WI38 (cell line): Measurements from ENCODE around the gene NFIA.

ENCODE experiments used
- H3K4me3 ChIP-seq: 2 replicates; pipeline ENCODE4 v1.5.1; 2011; ENCODE audit warnings: low read depth, mild to moderate bottlenecking, control low read depth, low read length
- CTCF ChIP-seq: IDR thresholded peaks from 2 replicates; pipeline ENCODE4 v1.5.1; 2012; ENCODE audit warnings: low read depth, mild to moderate bottlenecking, control low read depth, low read length

Gene NFIA

DNA sequence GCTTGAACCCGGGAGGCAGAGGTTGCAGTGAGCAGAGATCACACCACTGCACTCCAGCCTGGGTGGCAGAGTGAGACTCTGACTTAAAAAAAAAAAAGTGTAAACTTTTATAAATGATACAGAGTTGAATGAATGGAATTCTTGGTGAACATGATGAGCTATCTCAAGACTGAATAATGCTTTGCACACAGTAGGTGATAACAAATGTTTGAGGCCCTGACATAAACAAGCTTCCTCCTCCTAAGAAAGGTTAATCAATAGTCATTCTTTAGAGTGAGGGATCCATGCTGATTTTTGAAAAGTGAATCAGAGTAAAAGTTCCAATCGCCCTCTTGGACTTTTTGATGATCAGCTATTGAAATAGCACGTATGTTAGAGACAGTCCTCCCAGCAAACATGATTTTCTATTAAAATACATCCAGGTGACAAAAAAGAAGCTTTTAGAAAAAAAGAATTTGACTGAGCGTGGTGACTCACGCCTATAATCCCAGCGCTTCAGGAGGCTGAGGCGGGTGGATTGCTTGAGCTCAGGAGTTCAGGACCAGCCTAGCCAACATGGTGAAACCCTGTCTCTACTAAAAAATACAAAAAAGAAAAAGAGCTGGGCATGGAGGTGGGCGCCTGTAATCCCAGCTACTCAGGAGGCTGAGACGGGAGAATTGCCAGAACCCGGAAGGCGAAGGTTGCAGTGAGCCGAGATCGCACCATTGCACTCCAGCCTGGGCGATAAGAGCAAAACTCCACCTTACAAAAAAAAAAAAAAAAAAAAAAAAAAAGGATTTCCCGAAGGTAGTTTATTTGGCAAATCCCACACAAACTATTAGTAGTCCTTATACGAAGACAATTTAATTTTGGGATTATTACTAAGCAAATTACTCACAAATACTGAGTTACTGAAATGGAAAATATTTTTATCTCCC, 181.8 kb downstream of the NFIA start:
- TF ChIP-seq CTCF: no peak
- no peak overlapping the region for H3K4me3 ChIP-seq

GRCh38 chr1:61264825-61265242, 182.5 kb downstream of the NFIA start:
- no peak overlapping the region for H3K4me3 ChIP-seq
- no peak for TF ChIP-seq CTCF

GRCh38 chr1:61265665-61266064, 183.3 kb downstream of the NFIA start:
- no peak overlapping the region for H3K4me3 ChIP-seq
- no peak for TF ChIP-seq CTCF

DNA sequence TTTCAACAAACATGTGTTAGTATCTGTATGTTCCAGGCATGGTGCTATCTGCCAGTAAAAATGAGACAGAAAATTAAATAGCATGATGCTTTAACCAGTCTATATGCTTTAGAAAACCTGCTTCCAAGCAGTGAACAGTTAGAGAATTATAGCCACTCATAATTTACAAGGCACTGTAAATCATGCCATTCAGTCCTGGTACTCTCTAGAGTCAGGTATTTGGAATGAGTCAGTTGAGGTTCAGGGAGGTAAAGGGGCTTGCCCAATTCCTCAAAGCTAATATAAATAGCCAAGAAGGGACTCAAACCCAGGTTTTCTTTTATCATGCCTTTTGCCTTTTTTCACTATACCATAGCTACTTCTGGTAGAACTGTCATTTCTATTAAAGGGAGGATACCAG, 184.4 kb downstream of the NFIA start:
- no peak overlapping the region for H3K4me3 ChIP-seq
- TF ChIP-seq CTCF: no peak

DNA sequence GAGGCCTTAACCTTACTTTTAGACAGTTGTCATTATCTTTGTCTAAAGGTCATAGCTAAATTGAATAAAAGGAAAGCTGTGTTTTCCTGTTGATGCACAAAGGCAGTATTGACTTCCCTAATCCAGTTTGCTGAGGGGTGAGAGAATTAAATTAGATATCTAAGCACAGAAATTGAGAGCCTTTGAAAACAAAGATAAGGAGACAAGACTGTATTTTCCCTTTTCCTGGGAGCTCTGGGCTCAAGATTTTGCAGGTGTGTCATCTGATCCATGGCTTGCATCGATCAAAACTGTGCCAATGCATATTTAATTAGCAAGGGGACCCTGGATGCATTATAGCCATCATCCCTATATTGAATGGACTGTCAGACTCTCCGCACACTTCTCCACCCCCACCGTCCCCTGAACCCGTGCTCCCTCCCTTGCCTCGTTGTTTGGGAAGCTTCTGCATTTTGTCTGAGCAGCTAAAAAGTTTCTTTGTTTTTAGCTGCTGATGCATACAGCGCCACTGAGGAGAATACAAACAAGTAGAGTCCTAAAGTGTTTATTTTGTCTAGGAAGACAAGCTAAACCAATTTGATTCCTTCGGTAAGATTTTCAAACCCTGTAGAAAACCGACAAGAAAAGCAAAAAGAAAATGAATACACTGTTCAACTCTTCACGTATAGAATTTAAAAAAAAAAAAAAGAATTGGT, 186.3 kb downstream of the NFIA start:
- no peak overlapping the region for H3K4me3 ChIP-seq
- no peak for TF ChIP-seq CTCF

- no peak overlapping the region for H3K4me3 ChIP-seq
- TF ChIP-seq CTCF: no peak
Measured at GRCh38 chr1:61269602-61270001, 187.2 kb downstream of the NFIA start.

GRCh38 chr1:61270107-61270506, 187.7 kb downstream of the NFIA start:
- H3K4me3 ChIP-seq: no peak overlapping the region
- no peak for TF ChIP-seq CTCF
